HepG2 (cell line): Measurements from ENCODE around the gene HARS2. TPM values are rescaled to one million over a fixed set of nuclear protein-coding genes. Genes with fewer than 3 reads are reported as not detected.

Experiments
- AGO1 ChIP-seq: fragments of 200-400 bp; formaldehyde crosslinking; IDR thresholded peaks from 2 replicates; pipeline ENCODE4 v1.6.1; 2017; ENCODE audit warnings: mild to moderate bottlenecking, low read depth, low read length, moderate library complexity; ENCODE audit not compliant: poor library complexity, severe bottlenecking
- ARNT2 ChIP-seq: sonication (generic); formaldehyde crosslinking; IDR thresholded peaks from 2 replicates; pipeline ENCODE4 v1.8.0; 2022; ENCODE audit warnings: mild to moderate bottlenecking, low read depth, missing genetic modification reagents, moderate library complexity
- ATM ChIP-seq: fragments of 450-650 bp; IDR thresholded peaks from 2 replicates; pipeline ENCODE4 v1.7.1; 2017; ENCODE audit warnings: mild to moderate bottlenecking, borderline replicate concordance
- CAMTA2 ChIP-seq: sonication (generic); formaldehyde crosslinking; IDR thresholded peaks from 2 replicates; pipeline ENCODE4 v1.4.0; 2020; ENCODE audit warnings: mild to moderate bottlenecking, missing genetic modification reagents, borderline replicate concordance
- GTF3A ChIP-seq: sonication (generic); formaldehyde crosslinking; conservative IDR thresholded peaks from 2 replicates; pipeline ENCODE4 v1.4.0; 2020; ENCODE audit warnings: mild to moderate bottlenecking, missing genetic modification reagents
- KDM1A ChIP-seq: IDR thresholded peaks from 2 replicates; pipeline ENCODE4 v1.6.1; 2016; ENCODE audit warnings: missing compliant biosample characterization
- TAF1 ChIP-seq: sonication (generic); formaldehyde crosslinking; IDR thresholded peaks from 2 replicates; pipeline ENCODE4 v1.4.0; 2020; ENCODE audit warnings: missing genetic modification reagents
- ZNF251 ChIP-seq: sonication (generic); formaldehyde crosslinking; IDR thresholded peaks from 2 replicates; pipeline ENCODE4 v1.9.0; 2021; ENCODE audit warnings: mild to moderate bottlenecking, missing genetic modification reagents
- ZNF468 ChIP-seq: sonication (generic); formaldehyde crosslinking; IDR thresholded peaks from 2 replicates; pipeline ENCODE4 v1.8.0; 2022; ENCODE audit warnings: mild to moderate bottlenecking, moderate library complexity, missing genetic modification reagents
- ZNF629 ChIP-seq: sonication (generic); formaldehyde crosslinking; conservative IDR thresholded peaks from 2 replicates; pipeline ENCODE4 v1.5.0; 2020; ENCODE audit warnings: missing genetic modification reagents
- ZSCAN20 ChIP-seq: sonication (generic); formaldehyde crosslinking; IDR thresholded peaks from 2 replicates; pipeline ENCODE4 v1.4.0; 2020; ENCODE audit warnings: missing genetic modification reagents, mild to moderate bottlenecking, borderline replicate concordance
- polyA plus RNA-seq, 8 experiments: library from polyadenylated mRNA; depleted of rRNA in 3 of 8; stranded (reverse) in 7 of 8; unstranded in 1 of 8; fragments of >200 nt; fragmentation: Illumina TruSeq in 4 of 8; extraction: Trizol in 4 of 8; gene quantifications; 2 replicates each; pipeline versions ENCODE4 v1.2.1 to v1.2.3, GENCODE V29; 2011 to 2016; ENCODE audit warnings: low read depth in 4 of 8, missing spikeins in 1 of 8, mixed read lengths in 1 of 8; ENCODE audit not compliant: insufficient read depth in 1 of 8
- total RNA-seq, 5 experiments: library from RNA; depleted of rRNA; stranded (reverse); fragments of >200 nt; fragmentation: Illumina TruSeq; extraction: Trizol; gene quantifications; 2 replicates each; pipeline ENCODE4 v1.2.3, GENCODE V29; 2016; ENCODE audit warnings: low read depth in 1 of 5
- TF ChIP-seq, protein P1 (sequence below): IDR thresholded peaks from 2 replicates; pipeline ENCODE4 v1.6.1; 2016
- TF ChIP-seq, protein P2 (sequence below), 2 experiments: sonication (generic) in 1 of 2; formaldehyde crosslinking in 1 of 2; IDR thresholded peaks; 2 replicates each; pipeline versions ENCODE4 v1.4.0 to v1.6.1; 2016 to 2020; ENCODE audit warnings: borderline replicate concordance in 1 of 2, low read depth in 1 of 2, mild to moderate bottlenecking in 1 of 2, missing genetic modification reagents in 1 of 2
- TF ChIP-seq, protein P3 (sequence below): IDR thresholded peaks from 2 replicates; pipeline ENCODE4 v1.6.1; 2012; ENCODE audit warnings: low read depth, low read length, improper control_type of control experiment
- TF ChIP-seq, protein P4 (sequence below): sonication (generic); formaldehyde crosslinking; IDR thresholded peaks from 2 replicates; pipeline ENCODE4 v1.4.0; 2020; ENCODE audit warnings: missing genetic modification reagents, borderline replicate concordance

HARS2 gene
- total and polyA plus RNA-seq, 2 of the 13 experiments (the other 11 are each of a cell fraction or from before 2014, with no cell fraction given), result 17.9 to 25.8 TPM

DNA sequence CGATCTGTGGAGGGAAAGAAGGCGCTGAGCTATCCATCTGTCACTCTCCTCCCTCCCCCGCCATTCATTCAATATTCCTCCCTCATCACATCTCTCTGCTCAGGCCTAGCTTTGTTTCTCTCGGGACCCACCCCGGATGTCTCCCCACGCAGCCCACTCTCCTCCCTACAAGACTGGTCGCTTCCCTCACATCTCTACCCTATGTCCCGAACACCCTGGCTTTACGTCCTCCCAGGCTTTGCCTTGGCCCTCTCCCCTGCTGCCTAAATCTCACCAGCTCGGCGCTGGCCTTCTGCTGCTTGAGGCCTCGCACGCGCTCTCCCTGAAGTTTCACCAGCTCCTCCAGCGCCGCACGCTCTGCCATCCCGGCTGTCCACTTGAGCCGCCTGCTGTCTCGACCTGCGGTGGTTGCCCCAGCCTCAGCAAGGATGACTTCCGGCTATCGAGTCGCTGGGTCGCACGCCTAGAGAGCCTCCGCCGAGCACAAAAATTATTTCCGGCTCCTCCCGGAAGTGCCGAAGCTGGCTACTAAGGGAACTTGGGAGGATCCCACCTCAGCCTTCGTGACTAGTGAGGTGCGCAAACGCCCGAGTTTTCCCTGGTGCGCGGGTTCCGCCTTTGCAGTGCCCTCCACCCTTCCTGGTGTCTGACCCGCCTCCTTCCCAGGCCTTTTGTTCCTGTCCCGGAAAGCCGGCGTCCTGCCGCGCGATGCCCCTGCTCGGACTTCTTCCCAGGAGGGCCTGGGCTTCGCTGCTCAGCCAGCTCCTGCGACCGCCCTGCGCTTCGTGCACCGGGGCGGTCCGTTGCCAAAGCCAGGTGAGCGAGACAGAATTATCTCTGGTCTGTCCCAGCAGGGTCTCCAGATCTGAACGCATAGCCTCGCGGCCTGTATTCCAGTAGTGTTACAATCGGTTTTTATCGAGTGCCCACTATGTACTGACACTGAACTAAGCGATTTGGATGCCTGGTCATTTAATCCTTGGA, at the start of gene HARS2, which contains the start of gene HARS1 (continued):
- TF ChIP-seq, protein P1, sequence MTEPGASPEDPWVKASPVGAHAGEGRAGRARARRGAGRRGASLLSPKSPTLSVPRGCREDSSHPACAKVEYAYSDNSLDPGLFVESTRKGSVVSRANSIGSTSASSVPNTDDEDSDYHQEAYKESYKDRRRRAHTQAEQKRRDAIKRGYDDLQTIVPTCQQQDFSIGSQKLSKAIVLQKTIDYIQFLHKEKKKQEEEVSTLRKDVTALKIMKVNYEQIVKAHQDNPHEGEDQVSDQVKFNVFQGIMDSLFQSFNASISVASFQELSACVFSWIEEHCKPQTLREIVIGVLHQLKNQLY (CRISPR knock-in tag), result 0 out of 2 replicates have a peak, but pooled peaks have one; percentile 5
- TF ChIP-seq AGO1, result no peak
- TF ChIP-seq ZNF251 (CRISPR knock-in tag), result no peak
- peak; percentile 90 for TF ChIP-seq TAF1 (CRISPR knock-in tag)
- peak; percentile 80; the same call in 1 of the 2 replicates for TF ChIP-seq ZSCAN20 (CRISPR knock-in tag)
- TF ChIP-seq, protein P2, sequence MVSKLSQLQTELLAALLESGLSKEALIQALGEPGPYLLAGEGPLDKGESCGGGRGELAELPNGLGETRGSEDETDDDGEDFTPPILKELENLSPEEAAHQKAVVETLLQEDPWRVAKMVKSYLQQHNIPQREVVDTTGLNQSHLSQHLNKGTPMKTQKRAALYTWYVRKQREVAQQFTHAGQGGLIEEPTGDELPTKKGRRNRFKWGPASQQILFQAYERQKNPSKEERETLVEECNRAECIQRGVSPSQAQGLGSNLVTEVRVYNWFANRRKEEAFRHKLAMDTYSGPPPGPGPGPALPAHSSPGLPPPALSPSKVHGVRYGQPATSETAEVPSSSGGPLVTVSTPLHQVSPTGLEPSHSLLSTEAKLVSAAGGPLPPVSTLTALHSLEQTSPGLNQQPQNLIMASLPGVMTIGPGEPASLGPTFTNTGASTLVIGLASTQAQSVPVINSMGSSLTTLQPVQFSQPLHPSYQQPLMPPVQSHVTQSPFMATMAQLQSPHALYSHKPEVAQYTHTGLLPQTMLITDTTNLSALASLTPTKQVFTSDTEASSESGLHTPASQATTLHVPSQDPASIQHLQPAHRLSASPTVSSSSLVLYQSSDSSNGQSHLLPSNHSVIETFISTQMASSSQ (IDR thresholded peaks at IDR 0.05; ENCODE audit: low read depth), result no peak
- TF ChIP-seq, protein P2 (CRISPR knock-in tag; IDR thresholded peaks at IDR 0.05; ENCODE audit: borderline replicate concordance), result no peak; the same call in 1 of the 2 replicates
- TF ChIP-seq, protein P3, sequence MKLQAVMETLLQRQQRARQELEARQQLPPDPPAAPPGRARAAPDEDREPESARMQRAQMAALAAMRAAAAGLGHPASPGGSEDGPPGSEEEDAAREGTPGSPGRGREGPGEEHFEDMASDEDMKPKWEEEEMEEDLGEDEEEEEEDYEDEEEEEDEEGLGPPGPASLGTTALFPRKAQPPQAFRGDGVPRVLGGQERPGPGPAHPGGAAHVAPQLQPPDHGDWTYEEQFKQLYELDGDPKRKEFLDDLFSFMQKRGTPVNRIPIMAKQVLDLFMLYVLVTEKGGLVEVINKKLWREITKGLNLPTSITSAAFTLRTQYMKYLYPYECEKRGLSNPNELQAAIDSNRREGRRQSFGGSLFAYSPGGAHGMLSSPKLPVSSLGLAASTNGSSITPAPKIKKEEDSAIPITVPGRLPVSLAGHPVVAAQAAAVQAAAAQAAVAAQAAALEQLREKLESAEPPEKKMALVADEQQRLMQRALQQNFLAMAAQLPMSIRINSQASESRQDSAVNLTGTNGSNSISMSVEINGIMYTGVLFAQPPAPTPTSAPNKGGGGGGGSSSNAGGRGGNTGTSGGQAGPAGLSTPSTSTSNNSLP, result peak; percentile 44; the same call in 1 of the 2 replicates
- TF ChIP-seq, protein P4, sequence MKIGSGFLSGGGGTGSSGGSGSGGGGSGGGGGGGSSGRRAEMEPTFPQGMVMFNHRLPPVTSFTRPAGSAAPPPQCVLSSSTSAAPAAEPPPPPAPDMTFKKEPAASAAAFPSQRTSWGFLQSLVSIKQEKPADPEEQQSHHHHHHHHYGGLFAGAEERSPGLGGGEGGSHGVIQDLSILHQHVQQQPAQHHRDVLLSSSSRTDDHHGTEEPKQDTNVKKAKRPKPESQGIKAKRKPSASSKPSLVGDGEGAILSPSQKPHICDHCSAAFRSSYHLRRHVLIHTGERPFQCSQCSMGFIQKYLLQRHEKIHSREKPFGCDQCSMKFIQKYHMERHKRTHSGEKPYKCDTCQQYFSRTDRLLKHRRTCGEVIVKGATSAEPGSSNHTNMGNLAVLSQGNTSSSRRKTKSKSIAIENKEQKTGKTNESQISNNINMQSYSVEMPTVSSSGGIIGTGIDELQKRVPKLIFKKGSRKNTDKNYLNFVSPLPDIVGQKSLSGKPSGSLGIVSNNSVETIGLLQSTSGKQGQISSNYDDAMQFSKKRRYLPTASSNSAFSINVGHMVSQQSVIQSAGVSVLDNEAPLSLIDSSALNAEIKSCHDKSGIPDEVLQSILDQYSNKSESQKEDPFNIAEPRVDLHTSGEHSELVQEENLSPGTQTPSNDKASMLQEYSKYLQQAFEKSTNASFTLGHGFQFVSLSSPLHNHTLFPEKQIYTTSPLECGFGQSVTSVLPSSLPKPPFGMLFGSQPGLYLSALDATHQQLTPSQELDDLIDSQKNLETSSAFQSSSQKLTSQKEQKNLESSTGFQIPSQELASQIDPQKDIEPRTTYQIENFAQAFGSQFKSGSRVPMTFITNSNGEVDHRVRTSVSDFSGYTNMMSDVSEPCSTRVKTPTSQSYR, result no peak; the same call in 1 of the 2 replicates
- TF ChIP-seq ZNF629 (CRISPR knock-in tag), result 0 out of 2 replicates have a peak, but pooled peaks have one; percentile 16
- TF ChIP-seq ARNT2, result peak; percentile 62
- peak; percentile 43; the same call in 1 of the 2 replicates for TF ChIP-seq KDM1A
- TF ChIP-seq ZNF468, result no peak
- TF ChIP-seq ATM, result no peak
- TF ChIP-seq CAMTA2 (CRISPR knock-in tag), result 0 out of 2 replicates have a peak, but pooled peaks have one; percentile 71
- TF ChIP-seq GTF3A (CRISPR knock-in tag), result no peak
